ENCODE measurements around the gene THADA. TPM values are rescaled to one million over a fixed set of nuclear protein-coding genes. Genes with fewer than 3 reads are reported as not detected.

THADA gene
- total and polyA plus RNA-seq, 4 experiments from 2014 or later, result 20.3 to 44.8 (median 32.8) TPM

DNA sequence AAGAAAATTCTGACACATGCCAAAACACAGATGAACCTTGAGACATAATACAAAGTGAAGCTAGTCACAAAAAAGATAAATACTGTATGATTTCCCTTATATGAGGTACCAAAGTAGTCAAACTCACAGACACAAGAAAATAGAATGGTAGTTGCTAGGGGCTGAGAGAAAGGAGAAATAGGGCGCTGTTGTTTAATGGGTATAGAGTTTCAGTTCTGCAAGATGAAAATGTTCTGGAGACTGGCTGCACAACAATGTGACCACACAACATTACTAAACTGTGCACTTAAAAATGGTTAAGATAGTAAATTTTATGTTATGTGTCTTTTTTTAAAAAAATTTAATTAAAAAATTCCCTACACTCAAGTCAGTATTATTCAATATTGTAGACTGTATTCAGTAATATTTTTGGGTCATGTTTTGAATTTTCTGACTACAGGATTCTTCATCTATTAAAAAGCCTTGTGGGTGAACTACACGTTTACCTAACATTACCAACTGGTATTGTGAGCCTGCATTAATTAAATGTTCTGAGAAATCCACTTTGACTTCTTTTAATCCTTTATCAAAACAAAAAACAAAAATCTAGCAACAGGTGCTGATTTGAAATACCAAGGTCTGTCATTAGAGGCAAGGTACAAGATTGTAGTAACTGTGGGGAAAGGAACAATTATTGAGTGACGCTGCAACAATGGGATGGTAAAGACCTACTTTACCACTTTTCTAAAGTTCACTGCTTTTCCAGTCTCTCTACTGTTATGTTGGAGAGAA lies 228.6 kb downstream of the THADA start:
- Mint-ChIP-seq H3K36me3 (peaks cover 28 to 34% of the 10 kb centered on the region in 2 donors), H3K27me3 (no peaks in the 10 kb centered on the region), H3K9me3 (peaks cover 0 to 2% (median 0%) of the 10 kb centered on the region in 8 donors), H3K4me3 (no peak overlapping the region), H3K27ac (no peak overlapping the region), H3K4me1 (peaks cover 5 to 15% (median 10%) of the 10 kb centered on the region in 4 donors)
- H3K27me3 ChIP-seq (ENCODE audit: insufficient read depth, low read length), result no peaks in the 10 kb centered on the region
- no peak for DNase-seq
- POLR2A ChIA-PET (ENCODE audit: partially characterized antibody), result no interaction called here
- H3K36me3 ChIP-seq (ENCODE audit: insufficient read depth, low read length), result no peaks in the 10 kb centered on the region
- H3K27ac ChIP-seq (ENCODE audit: low read depth, low read length), result no peak overlapping the region
- intact Hi-C loops (cut with micrococcal nuclease), result no loop called here
- no peak overlapping the region for H3K4me3 ChIP-seq (ENCODE audit: low read length in 2 of 2)
- H3K4me1 ChIP-seq (ENCODE audit: insufficient read depth, low read length), result no peaks in the 10 kb centered on the region
- no peaks in the 10 kb centered on the region for H3K9me3 ChIP-seq (ENCODE audit: control insufficient read depth in 1 of 2, low read length in 2 of 2)
- CTCF ChIA-PET (ENCODE audit: partially characterized antibody), result no interaction called here

DNA sequence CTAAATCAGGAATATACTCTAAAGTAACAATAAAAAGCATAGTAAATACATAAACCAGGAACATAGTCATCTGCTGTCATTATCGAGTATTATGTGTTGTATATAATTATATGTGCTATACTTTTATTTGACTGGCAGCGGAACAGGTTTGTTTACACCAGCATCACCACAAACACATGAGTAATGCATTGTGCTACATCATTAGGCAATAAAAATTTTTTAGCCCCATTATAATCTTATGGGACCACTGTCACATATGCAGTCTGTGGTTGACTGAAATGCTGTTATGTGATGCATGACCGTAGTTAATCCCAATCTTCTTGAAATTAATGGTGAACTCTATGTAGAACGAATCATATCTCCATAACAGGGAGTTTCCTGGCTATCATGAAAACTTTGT lies 232.7 kb downstream of the THADA start:
- no peak overlapping the region for H3K27ac ChIP-seq (ENCODE audit: low read depth, low read length)
- DNase-seq, result no peak
- intact Hi-C loops (cut with micrococcal nuclease), result no loop called here
- H3K4me3 ChIP-seq (ENCODE audit: low read length in 2 of 2), result no peak overlapping the region
- Mint-ChIP-seq H3K27ac (no peak overlapping the region), H3K36me3 (peaks cover 23 to 25% of the 10 kb centered on the region in 2 donors), H3K4me1 (peaks cover 2 to 11% (median 6%) of the 10 kb centered on the region in 4 donors), H3K27me3 (no peaks in the 10 kb centered on the region), H3K4me3 (no peak overlapping the region), H3K9me3 (peaks cover 0 to 2% (median 0%) of the 10 kb centered on the region in 8 donors)
- H3K4me1 ChIP-seq (ENCODE audit: insufficient read depth, low read length), result no peaks in the 10 kb centered on the region
- H3K27me3 ChIP-seq (ENCODE audit: insufficient read depth, low read length), result no peaks in the 10 kb centered on the region
- CTCF ChIA-PET (ENCODE audit: partially characterized antibody), result no interaction called here
- no peaks in the 10 kb centered on the region for H3K36me3 ChIP-seq (ENCODE audit: insufficient read depth, low read length)
- POLR2A ChIA-PET (ENCODE audit: partially characterized antibody), result no interaction called here
- H3K9me3 ChIP-seq (ENCODE audit: control insufficient read depth in 1 of 2, low read length in 2 of 2), result no peaks in the 10 kb centered on the region

DNA sequence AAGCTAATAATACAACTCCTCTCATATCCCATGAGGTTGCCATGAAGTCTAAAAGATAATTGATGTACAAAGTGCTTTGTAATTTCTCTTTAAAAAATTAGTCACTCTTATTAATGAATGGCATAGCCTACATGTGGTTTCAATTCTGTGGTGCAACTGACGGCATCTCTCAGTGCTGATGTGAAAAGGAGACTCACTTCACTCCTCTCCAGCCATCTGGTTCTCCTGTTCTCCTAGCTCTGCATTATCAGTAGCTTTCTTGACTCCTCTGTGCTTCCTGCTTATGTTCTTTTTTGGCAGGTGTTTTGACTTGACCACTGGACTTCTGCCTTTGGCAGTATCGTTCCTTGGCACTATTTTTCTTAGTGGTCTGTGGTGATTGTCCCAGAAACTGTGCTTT lies 234.6 kb downstream of the THADA start:
- H3K9me3 Mint-ChIP-seq, result peaks cover 0 to 2% (median 0%) of the 10 kb centered on the region in 8 donors
- no peak overlapping the region for H3K27ac Mint-ChIP-seq
- no peak overlapping the region for H3K4me3 ChIP-seq (ENCODE audit: low read length in 2 of 2)
- no peak overlapping the region for H3K27ac ChIP-seq (ENCODE audit: low read depth, low read length)
- no peaks in the 10 kb centered on the region for H3K36me3 ChIP-seq (ENCODE audit: insufficient read depth, low read length)
- no peaks in the 10 kb centered on the region for H3K27me3 Mint-ChIP-seq
- DNase-seq, result no peak
- intact Hi-C loops (cut with micrococcal nuclease), result no loop called here
- H3K9me3 ChIP-seq (ENCODE audit: control insufficient read depth in 1 of 2, low read length in 2 of 2), result no peaks in the 10 kb centered on the region
- no peak overlapping the region for H3K4me3 Mint-ChIP-seq
- ChIA-PET POLR2A (ENCODE audit: partially characterized antibody) (no interaction called here), CTCF (ENCODE audit: partially characterized antibody) (interaction anchor here (0.6 kb wide), 1 partner anchor 730 kb away, joined by 3 read pairs; no protein-coding TSS in a partner anchor)
- no peaks in the 10 kb centered on the region for H3K27me3 ChIP-seq (ENCODE audit: insufficient read depth, low read length)
- no peaks in the 10 kb centered on the region for H3K4me1 ChIP-seq (ENCODE audit: insufficient read depth, low read length)
- peaks cover 2 to 9% (median 3%) of the 10 kb centered on the region in 4 donors for H3K4me1 Mint-ChIP-seq
- H3K36me3 Mint-ChIP-seq, result peaks cover 23 to 25% of the 10 kb centered on the region in 2 donors

DNA sequence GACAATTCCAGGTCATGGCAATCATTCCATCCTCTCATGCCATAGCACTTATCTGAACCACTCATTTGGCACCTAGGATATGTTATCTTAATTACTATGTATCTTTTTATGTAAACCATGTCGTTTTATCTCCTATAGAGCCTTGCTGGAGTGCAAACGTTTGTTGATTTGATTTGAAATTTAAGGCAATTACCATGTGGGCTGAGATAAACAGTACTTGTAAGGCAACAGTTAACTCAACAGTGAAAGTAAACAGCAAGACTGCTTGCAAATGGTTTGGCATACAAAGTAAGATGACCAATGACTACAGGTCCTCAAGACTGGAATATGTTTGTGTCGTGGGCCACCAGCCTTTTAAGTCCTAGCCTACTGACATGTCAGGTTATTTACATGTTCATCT lies 235.7 kb downstream of the THADA start:
- Mint-ChIP-seq H3K9me3 (peaks cover 0 to 2% (median 0%) of the 10 kb centered on the region in 8 donors), H3K4me3 (no peak overlapping the region), H3K4me1 (peaks cover 0 to 2% (median under 1%) of the 10 kb centered on the region in 4 donors), H3K27ac (no peak overlapping the region), H3K36me3 (peaks cover 21 to 26% of the 10 kb centered on the region in 2 donors), H3K27me3 (no peaks in the 10 kb centered on the region)
- no peak overlapping the region for H3K27ac ChIP-seq (ENCODE audit: low read depth, low read length)
- CTCF ChIA-PET (ENCODE audit: partially characterized antibody), result no interaction called here
- intact Hi-C loops (cut with micrococcal nuclease), result no loop called here
- no peaks in the 10 kb centered on the region for H3K9me3 ChIP-seq (ENCODE audit: control insufficient read depth in 1 of 2, low read length in 2 of 2)
- no peaks in the 10 kb centered on the region for H3K4me1 ChIP-seq (ENCODE audit: insufficient read depth, low read length)
- DNase-seq, result no peak
- no peaks in the 10 kb centered on the region for H3K36me3 ChIP-seq (ENCODE audit: insufficient read depth, low read length)
- no peaks in the 10 kb centered on the region for H3K27me3 ChIP-seq (ENCODE audit: insufficient read depth, low read length)
- POLR2A ChIA-PET (ENCODE audit: partially characterized antibody), result no interaction called here
- no peak overlapping the region for H3K4me3 ChIP-seq (ENCODE audit: low read length in 2 of 2)

DNA sequence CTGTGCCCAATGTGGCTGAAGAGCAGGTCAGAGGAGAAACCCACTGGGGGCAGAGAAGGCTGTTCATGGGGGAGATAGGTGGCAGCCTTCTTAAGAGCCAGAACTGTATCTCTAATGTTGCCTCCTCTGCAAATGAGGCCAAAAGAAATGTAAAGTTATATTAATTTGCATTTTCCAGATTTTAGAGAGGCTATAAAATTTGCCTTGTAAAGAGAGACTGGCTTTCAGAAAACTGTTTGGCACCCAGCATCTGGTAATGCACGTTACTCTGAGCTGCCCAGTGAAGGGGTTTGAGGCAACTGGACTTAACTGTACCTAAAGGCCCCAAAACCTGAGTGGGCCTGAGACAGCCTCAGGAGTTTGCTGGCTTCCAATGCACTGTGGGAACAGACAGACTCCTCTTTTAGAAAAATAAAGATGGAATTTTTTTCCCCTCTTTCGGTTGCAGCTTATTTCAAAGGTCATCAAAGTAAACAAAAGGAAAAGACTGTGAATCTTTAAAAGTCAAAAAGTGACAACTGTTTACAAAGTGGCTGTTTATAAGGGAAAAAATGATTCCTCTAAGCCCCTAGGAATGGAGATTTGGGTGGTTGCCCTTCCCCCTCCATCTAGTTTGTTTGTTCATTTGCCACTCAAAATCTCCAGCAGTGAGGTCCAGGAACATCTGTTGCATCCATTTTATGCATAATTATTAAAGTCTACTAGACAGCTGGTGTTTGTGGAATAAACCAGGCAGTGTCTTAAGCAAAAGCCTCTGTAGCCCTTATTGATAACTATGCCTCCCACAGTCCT lies 237.2 kb downstream of the THADA start:
- peaks cover 0 to 2% (median 0%) of the 10 kb centered on the region in 8 donors for H3K9me3 Mint-ChIP-seq
- POLR2A ChIA-PET (ENCODE audit: partially characterized antibody), result no interaction called here
- H3K4me1 ChIP-seq (ENCODE audit: insufficient read depth, low read length), result no peaks in the 10 kb centered on the region

DNA sequence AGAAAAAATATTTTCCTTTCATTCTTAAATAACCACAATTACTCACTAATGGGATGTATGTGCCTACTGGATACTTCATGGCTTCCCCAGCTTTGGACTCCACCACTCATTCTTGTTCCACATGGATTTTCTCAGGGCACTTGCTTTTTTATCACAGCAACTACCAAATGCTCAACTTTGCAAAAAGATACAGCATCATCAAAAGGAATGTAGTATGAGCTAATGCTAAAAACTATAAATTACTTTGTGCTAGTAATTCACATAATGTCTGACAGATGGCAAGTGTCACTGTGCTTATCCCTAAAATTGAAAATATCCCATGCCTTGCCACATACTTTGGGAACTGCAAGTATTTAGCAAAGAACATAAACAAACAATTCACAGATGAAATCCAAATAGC lies 239.1 kb downstream of the THADA start:
- peaks cover 2 to 13% of the 10 kb centered on the region in 2 donors for H3K36me3 Mint-ChIP-seq

More for the DNA sequence above, 237.2 kb downstream of the THADA start:
- no peaks in the 10 kb centered on the region for H3K27me3 Mint-ChIP-seq
- no peak overlapping the region for H3K27ac Mint-ChIP-seq
- H3K36me3 Mint-ChIP-seq, result peaks cover 16 to 22% of the 10 kb centered on the region in 2 donors
- no peak overlapping the region for H3K4me3 Mint-ChIP-seq
- intact Hi-C loops (cut with micrococcal nuclease), result no loop called here
- peaks cover 0 to 2% (median 0%) of the 10 kb centered on the region in 4 donors for H3K4me1 Mint-ChIP-seq
- Histone ChIP-seq H3K4me3 (ENCODE audit: low read length in 2 of 2) (no peak overlapping the region), H3K27ac (ENCODE audit: low read depth, low read length) (no peak overlapping the region), H3K27me3 (ENCODE audit: insufficient read depth, low read length) (no peaks in the 10 kb centered on the region), H3K36me3 (ENCODE audit: insufficient read depth, low read length) (no peaks in the 10 kb centered on the region), H3K9me3 (ENCODE audit: control insufficient read depth in 1 of 2, low read length in 2 of 2) (no peaks in the 10 kb centered on the region)
- DNase-seq, result no peak
- CTCF ChIA-PET (ENCODE audit: partially characterized antibody), result no interaction called here

DNA sequence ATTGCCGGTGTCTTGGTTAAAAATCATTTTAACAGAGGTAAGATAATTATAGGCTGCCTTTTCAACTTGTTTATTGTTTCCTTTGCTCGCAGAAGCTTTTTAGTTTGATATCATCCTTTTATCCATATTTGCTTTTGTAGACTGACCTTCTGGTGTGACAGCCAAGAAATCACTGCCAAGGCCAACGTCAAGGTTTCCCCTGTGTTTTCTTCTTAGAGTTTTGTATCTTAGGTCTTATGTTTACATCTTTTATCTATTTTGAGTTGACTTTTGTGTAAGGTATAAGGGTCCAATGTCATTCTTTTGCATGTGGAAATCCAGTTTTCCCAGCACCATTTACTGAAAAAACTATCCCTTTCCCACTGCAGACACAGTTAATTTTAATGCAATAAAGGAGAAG lies 240.4 kb downstream of the THADA start:
- no peaks in the 10 kb centered on the region for H3K4me1 ChIP-seq (ENCODE audit: insufficient read depth, low read length)
- no peak for DNase-seq
- Mint-ChIP-seq H3K36me3 (peaks cover 1 to 17% of the 10 kb centered on the region in 2 donors), H3K9me3 (no peaks in the 10 kb centered on the region), H3K27me3 (no peaks in the 10 kb centered on the region), H3K4me3 (no peak overlapping the region), H3K4me1 (peaks cover 0 to 2% (median 0%) of the 10 kb centered on the region in 4 donors), H3K27ac (peak overlapping the region in 1 of 7 donors; percentile 16)
- ChIA-PET CTCF (ENCODE audit: partially characterized antibody) (no interaction called here), POLR2A (ENCODE audit: partially characterized antibody) (no interaction called here)
- H3K9me3 ChIP-seq (ENCODE audit: control insufficient read depth in 1 of 2, low read length in 2 of 2), result no peaks in the 10 kb centered on the region
- H3K27me3 ChIP-seq (ENCODE audit: insufficient read depth, low read length), result no peaks in the 10 kb centered on the region
- no peak overlapping the region for H3K4me3 ChIP-seq (ENCODE audit: low read length in 2 of 2)
- no peak overlapping the region for H3K27ac ChIP-seq (ENCODE audit: low read depth, low read length)
- no peaks in the 10 kb centered on the region for H3K36me3 ChIP-seq (ENCODE audit: insufficient read depth, low read length)
- intact Hi-C loops (cut with micrococcal nuclease), result no loop called here

More for the DNA sequence above, 239.1 kb downstream of the THADA start:
- H3K4me3 ChIP-seq (ENCODE audit: low read length in 2 of 2), result no peak overlapping the region
- peaks cover 0 to 2% (median 0%) of the 10 kb centered on the region in 4 donors for H3K4me1 Mint-ChIP-seq
- no peak overlapping the region for H3K4me3 Mint-ChIP-seq
- H3K27ac Mint-ChIP-seq, result no peak overlapping the region
- H3K4me1 ChIP-seq (ENCODE audit: insufficient read depth, low read length), result no peaks in the 10 kb centered on the region
- POLR2A ChIA-PET (ENCODE audit: partially characterized antibody), result no interaction called here
- H3K27me3 ChIP-seq (ENCODE audit: insufficient read depth, low read length), result no peaks in the 10 kb centered on the region
- CTCF ChIA-PET (ENCODE audit: partially characterized antibody), result no interaction called here
- H3K9me3 ChIP-seq (ENCODE audit: control insufficient read depth in 1 of 2, low read length in 2 of 2), result no peaks in the 10 kb centered on the region
- intact Hi-C loops (cut with micrococcal nuclease), result no loop called here
- no peak for DNase-seq
- H3K36me3 ChIP-seq (ENCODE audit: insufficient read depth, low read length), result no peaks in the 10 kb centered on the region
- no peaks in the 10 kb centered on the region for H3K27me3 Mint-ChIP-seq
- no peak overlapping the region for H3K27ac ChIP-seq (ENCODE audit: low read depth, low read length)
- H3K9me3 Mint-ChIP-seq, result peaks cover 0 to 2% (median 0%) of the 10 kb centered on the region in 8 donors
